ENCODE results near the gene TPK1. TPM values are rescaled to one million over a fixed set of nuclear protein-coding genes. Genes with fewer than 3 reads are reported as not detected.

The TPK1 gene
- polyA plus RNA-seq, 1 donor from 2014 or later, result 3.5 TPM

- Histone ChIP-seq H3K27me3 (ENCODE audit: insufficient read depth, low read depth, low read length) (no peaks in the 10 kb centered on the region), H3K9ac (ENCODE audit: low read length) (no peak overlapping the region), H3K9me3 (ENCODE audit: low read length) (no peaks in the 10 kb centered on the region), H3K27ac (ENCODE audit: low read length) (no peak overlapping the region), H3K36me3 (ENCODE audit: insufficient read depth, low read length) (no peaks in the 10 kb centered on the region), H4K20me1 (ENCODE audit: insufficient read depth) (no peaks in the 10 kb centered on the region), H3K4me3 (ENCODE audit: low read length) (no peak overlapping the region), H3F3A (ENCODE audit: insufficient read depth, low read length, poor library complexity, severe bottlenecking) (no peaks in the 10 kb centered on the region), H3K4me2 (ENCODE audit: low read length) (no peak overlapping the region), H3K9me2 (ENCODE audit: insufficient read depth, low read length) (no peaks in the 10 kb centered on the region), H3K79me2 (replicated peaks; ENCODE audit: insufficient read depth, low read length) (no peaks in the 10 kb centered on the region), H2AFZ (ENCODE audit: low read depth, low read length) (no peak overlapping the region)
- no peak for TF ChIP-seq TAF1 (IDR thresholded peaks at IDR 0.05; ENCODE audit: low read depth)
- TF ChIP-seq REST (IDR thresholded peaks at IDR 0.05; ENCODE audit: borderline replicate concordance), result no peak
- no peak for TF ChIP-seq EP300 (conservative IDR thresholded peaks at IDR 0.05; ENCODE audit: poor library complexity, severe bottlenecking)
- TF ChIP-seq RAD21 (conservative IDR thresholded peaks at IDR 0.05), result no peak
- no peak for TF ChIP-seq EZH2 (IDR thresholded peaks at IDR 0.05; ENCODE audit: borderline replicate concordance, insufficient read depth, low read length, poor library complexity, severe bottlenecking)
- no peak for TF ChIP-seq CTCF (IDR thresholded peaks at IDR 0.05; ENCODE audit: poor library complexity, severe bottlenecking)
- no peak for TF ChIP-seq MXI1 (conservative IDR thresholded peaks at IDR 0.05; ENCODE audit: poor library complexity, severe bottlenecking)
- TF ChIP-seq SMC3 (conservative IDR thresholded peaks at IDR 0.05; ENCODE audit: poor library complexity), result no peak
- no peak for TF ChIP-seq POLR2AphosphoS5 (IDR thresholded peaks at IDR 0.05)
These were observed 153.1 kb downstream of the TPK1 start for GRCh38 chr7:144682581-144683280.

- H3K4me3 ChIP-seq (ENCODE audit: low read length), result no peak overlapping the region
- H3K4me2 ChIP-seq (ENCODE audit: low read length), result no peak overlapping the region
- no peak for TF ChIP-seq SMC3 (conservative IDR thresholded peaks at IDR 0.05; ENCODE audit: poor library complexity)
- TF ChIP-seq CTCF (IDR thresholded peaks at IDR 0.05; ENCODE audit: poor library complexity, severe bottlenecking), result no peak
- TF ChIP-seq EZH2 (IDR thresholded peaks at IDR 0.05; ENCODE audit: borderline replicate concordance, insufficient read depth, low read length, poor library complexity, severe bottlenecking), result no peak
- no peak for TF ChIP-seq MXI1 (conservative IDR thresholded peaks at IDR 0.05; ENCODE audit: poor library complexity, severe bottlenecking)
- no peak overlapping the region for H2AFZ ChIP-seq (ENCODE audit: low read depth, low read length)
- H3K79me2 ChIP-seq (replicated peaks; ENCODE audit: insufficient read depth, low read length), result no peaks in the 10 kb centered on the region
- H3K9me3 ChIP-seq (ENCODE audit: low read length), result no peaks in the 10 kb centered on the region
- no peak overlapping the region for H3K27ac ChIP-seq (ENCODE audit: low read length)
- H3F3A ChIP-seq (ENCODE audit: insufficient read depth, low read length, poor library complexity, severe bottlenecking), result no peaks in the 10 kb centered on the region
- H3K9me2 ChIP-seq (ENCODE audit: insufficient read depth, low read length), result no peaks in the 10 kb centered on the region
- H3K9ac ChIP-seq (ENCODE audit: low read length), result no peak overlapping the region
- H3K27me3 ChIP-seq (ENCODE audit: insufficient read depth, low read depth, low read length), result no peaks in the 10 kb centered on the region
- H3K36me3 ChIP-seq (ENCODE audit: insufficient read depth, low read length), result no peaks in the 10 kb centered on the region
- no peaks in the 10 kb centered on the region for H4K20me1 ChIP-seq (ENCODE audit: insufficient read depth)
These were observed 159.4 kb downstream of the TPK1 start for GRCh38 chr7:144676492-144676891.
